Measurements from ENCODE around the gene CNIH1. TPM values are rescaled to one million over a fixed set of nuclear protein-coding genes. Genes with fewer than 3 reads are reported as not detected.
A peak's percentile ranks its signal among the peaks of the same experiment; 100 is the strongest.

CNIH1 gene
- total RNA-seq, 4 donors from 2014 or later: 52.3 to 144 (median 103) TPM

DNA sequence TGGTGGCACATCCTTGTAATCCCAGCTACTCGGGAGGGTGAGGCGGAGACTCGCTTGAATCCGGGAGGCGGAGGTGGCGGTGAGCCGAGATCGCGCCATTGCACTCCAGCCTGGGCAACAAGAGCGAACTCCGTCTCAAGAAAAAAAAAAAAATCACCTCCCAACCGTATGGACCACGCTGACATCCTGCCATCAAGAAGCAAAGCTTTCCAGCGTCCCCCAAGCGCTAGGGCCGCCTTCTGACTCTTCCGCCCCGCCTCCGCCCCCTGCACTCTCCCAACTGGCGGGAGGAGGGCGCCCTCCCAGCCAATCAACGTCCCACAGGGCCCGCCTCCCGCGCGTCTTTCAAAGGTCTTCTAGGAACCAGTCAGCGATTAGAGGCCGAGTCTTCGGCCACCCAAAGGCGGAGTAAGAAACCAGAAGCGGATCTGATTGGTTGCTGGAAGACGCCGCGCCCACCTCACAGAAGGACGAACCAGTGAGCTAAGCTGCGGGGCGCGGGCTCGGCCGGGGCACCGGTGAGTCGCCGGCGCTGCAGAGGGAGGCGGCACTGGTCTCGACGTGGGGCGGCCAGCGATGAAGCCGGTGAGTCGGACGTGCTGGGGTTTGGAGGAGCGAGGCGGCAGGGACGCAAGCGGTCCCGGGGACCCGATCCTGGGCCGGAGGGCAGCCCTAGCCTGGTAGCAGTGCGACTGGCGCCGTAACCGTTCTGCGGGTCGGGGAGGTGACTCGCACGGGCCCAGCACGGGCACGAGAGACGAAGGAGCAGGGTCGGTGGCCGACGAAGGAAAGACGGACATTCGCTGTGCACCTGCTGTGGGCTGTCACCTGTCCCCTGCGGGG lies 44.5 kb downstream of the CNIH1 start, which contains the start of gene CDKN3:
Gene CDKN3, plus strand, starts transcription at position 515 of the 843 bp plus-strand sequence. Its CDS starts 62 bp downstream, at position 577.
- WGBS: 5% methylated on average over 18 of the region's 76 CpGs
- TF ChIP-seq POLR2A (IDR thresholded peaks at IDR 0.05; ENCODE audit: low read depth) (peak; percentile 27), CTCF (IDR thresholded peaks at IDR 0.05) (peak; percentile 50 to 63 (median 58)), POLR2AphosphoS5 (IDR thresholded peaks at IDR 0.05) (peak; percentile 87 to 93), EP300 (IDR thresholded peaks at IDR 0.05) (no peak)

DNA sequence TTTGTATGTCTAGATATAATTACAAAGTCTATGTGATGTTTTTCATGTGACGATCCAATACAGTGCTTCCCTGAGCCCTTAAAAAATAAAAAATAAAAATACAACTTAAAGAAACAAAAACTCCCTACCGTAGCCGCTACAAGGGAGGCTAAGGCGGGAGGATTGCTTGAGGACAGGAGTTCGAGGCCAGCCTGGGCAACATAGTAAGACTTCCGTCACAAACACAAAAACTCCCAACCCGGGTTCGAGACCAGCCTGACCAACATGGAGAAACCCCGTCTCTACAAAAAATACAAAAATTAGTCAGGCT lies 45.0 kb downstream of the CNIH1 start:
- Histone ChIP-seq H3K4me3 (peak overlapping the region; percentile 59 to 90 (median 68)), H3K9me3 (no peaks in the 10 kb centered on the region), H3K27ac (replicated peaks in 1 of 4) (peak overlapping the region in 3 of 4 donors; percentile 39 to 46 (median 43)), H3K27me3 (peaks cover 0 to 1% (median 0%) of the 10 kb centered on the region in 4 donors), H3K4me1 (peaks cover 8 to 15% (median 9%) of the 10 kb centered on the region in 4 donors), H3K36me3 (no peaks in the 10 kb centered on the region)
- no peak for DNase-seq (ENCODE audit: extremely low spot score)
- intact Hi-C loops (cut with DNase I): loop anchor here (5.0 kb wide), 1 partner anchor 46 kb away; the partner anchor contains the start of gene CNIH1
- TF ChIP-seq CTCF (IDR thresholded peaks at IDR 0.05) (no peak), POLR2A (IDR thresholded peaks at IDR 0.05; ENCODE audit: low read depth) (no peak), POLR2AphosphoS5 (IDR thresholded peaks at IDR 0.05) (no peak)
- WGBS: 67% methylated on average over 9 of the region's 9 CpGs

More for the DNA sequence above, 44.5 kb downstream of the CNIH1 start, which contains the start of gene CDKN3:
- intact Hi-C loops (cut with DNase I): loop anchor here (5.0 kb wide), 1 partner anchor 46 kb away; the partner anchor contains the start of gene CNIH1
- no peaks in the 10 kb centered on the region for H3K27me3 ChIP-seq
- peaks cover 8 to 15% (median 9%) of the 10 kb centered on the region in 4 donors for H3K4me1 ChIP-seq
- DNase-seq (ENCODE audit: extremely low spot score): peak; percentile 100
- H3K36me3 ChIP-seq: no peaks in the 10 kb centered on the region
- no peaks in the 10 kb centered on the region for H3K9me3 ChIP-seq
- H3K4me3 ChIP-seq: peak within 1 kb of the TSS; percentile 59 to 90 (median 68)
- H3K27ac ChIP-seq (replicated peaks in 1 of 4): peak within 1 kb of the TSS; percentile 17 to 56 (median 42)

DNA sequence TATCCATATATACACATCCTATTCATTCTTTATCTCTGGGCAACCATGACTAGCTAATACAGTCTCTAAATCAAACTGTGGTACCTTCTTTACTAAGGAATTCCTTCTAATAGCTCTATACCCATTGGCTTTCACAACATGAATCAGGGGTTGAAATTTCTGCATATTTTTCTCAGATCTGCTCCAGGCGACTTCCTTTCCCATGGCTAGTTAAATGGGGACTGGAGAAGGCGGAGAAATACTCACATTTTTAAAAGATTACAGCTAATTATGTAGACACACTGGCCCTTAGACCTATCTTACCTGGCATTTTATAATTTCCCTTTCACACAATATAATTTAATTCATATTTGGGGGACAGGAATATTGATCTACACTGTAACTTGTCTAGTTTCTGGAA lies 45.5 kb downstream of the CNIH1 start:
- H3K4me3 ChIP-seq: no peak overlapping the region
- intact Hi-C loops (cut with DNase I): loop anchor here (5.0 kb wide), 1 partner anchor 47 kb away; the partner anchor contains the start of gene CNIH1
- peaks cover 0 to 4% (median 0%) of the 10 kb centered on the region in 4 donors for H3K27me3 ChIP-seq
- WGBS: 98% methylated on average over 2 of the region's 2 CpGs
- DNase-seq (ENCODE audit: extremely low spot score): no peak
- H3K27ac ChIP-seq (replicated peaks in 1 of 4): no peak overlapping the region
- H3K9me3 ChIP-seq: no peaks in the 10 kb centered on the region
- H3K4me1 ChIP-seq: peaks cover 8 to 15% (median 9%) of the 10 kb centered on the region in 4 donors
- TF ChIP-seq CTCF (IDR thresholded peaks at IDR 0.05): no peak
- TF ChIP-seq POLR2AphosphoS5 (IDR thresholded peaks at IDR 0.05): no peak
- TF ChIP-seq POLR2A (IDR thresholded peaks at IDR 0.05; ENCODE audit: low read depth): no peak
- no peak for TF ChIP-seq EP300 (IDR thresholded peaks at IDR 0.05)
- no peaks in the 10 kb centered on the region for H3K36me3 ChIP-seq

- Histone ChIP-seq H3K27ac (replicated peaks in 1 of 4) (no peak overlapping the region), H3K27me3 (peaks cover 0 to 4% (median 0%) of the 10 kb centered on the region in 4 donors), H3K36me3 (no peaks in the 10 kb centered on the region), H3K9me3 (no peaks in the 10 kb centered on the region), H3K4me3 (no peak overlapping the region), H3K4me1 (peaks cover 8 to 15% (median 9%) of the 10 kb centered on the region in 4 donors)
- DNase-seq (ENCODE audit: extremely low spot score): no peak
- 84% methylated on average over 4 of the region's 4 CpGs for WGBS
- intact Hi-C loops (cut with DNase I): loop anchor here (5.0 kb wide), 1 partner anchor 47 kb away; the partner anchor contains the start of gene CNIH1
- TF ChIP-seq CTCF (IDR thresholded peaks at IDR 0.05) (no peak), EP300 (IDR thresholded peaks at IDR 0.05) (no peak), POLR2A (IDR thresholded peaks at IDR 0.05; ENCODE audit: low read depth) (no peak), POLR2AphosphoS5 (IDR thresholded peaks at IDR 0.05) (no peak)
Observed at GRCh38 chr14:54395284-54395683, 45.9 kb downstream of the CNIH1 start.
